Measurements from ENCODE around the gene GLUL.
"Not testable (repeated sequence)": the region's sequence is repeated elsewhere in the genome, so short reads cannot be mapped to it uniquely, and the experiment has no call there.

GLUL gene

GRCh38 chr1:182394055-182394775, 2.6 kb upstream of the GLUL start:
- DNase-seq (ENCODE audit: low read depth) = no peak

DNA sequence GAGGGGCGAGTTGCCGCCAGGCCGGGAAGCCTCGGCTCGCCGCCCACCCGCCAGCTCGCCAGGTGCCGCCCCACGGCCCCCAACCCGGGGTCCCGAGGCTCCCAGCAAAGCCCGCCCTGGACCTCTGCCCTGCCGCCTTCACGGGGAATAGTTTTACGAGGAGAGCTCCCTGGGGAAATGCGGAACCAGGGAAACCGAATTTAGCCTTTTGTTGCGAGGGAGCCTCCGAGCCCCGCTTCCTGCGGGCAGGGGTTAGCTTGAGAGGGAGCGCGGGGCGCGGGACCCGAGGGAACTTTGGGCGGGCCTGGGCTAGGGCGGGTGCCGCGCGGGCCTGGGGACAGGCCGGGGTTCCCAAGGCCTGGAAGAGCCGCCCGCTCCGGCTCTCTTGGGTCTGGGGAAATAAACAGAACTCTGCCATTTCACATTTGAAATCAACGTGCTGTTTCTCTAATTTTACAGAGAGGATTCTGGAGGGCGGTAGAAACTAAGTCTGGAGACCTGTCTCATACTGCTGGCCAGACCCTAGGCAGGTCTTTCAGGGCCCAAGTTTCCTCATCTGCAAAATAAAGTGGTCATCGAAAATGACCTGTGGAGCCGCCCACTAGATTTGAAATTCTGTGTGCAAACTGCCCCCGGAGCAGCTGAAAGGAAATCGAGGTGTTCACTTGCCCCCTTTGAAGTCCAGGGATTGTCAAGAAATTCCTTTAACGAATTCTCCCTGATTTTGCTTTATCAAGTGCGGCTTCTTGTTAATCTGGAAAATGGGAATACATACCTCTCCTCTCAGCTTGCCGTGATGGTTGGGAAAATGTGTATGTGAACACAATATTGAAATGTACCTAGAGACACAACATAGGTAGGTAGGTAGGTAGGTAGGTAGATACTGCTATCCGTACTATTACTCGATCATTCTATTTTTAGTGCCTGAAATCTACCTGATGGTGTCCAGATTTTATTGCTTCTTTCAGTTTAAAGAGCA, 749 bp upstream of the GLUL start:
- no peak for DNase-seq (ENCODE audit: low read depth)

GRCh38 chr1:182391028-182391361, 595 bp downstream of the GLUL start:
- no peak for DNase-seq (ENCODE audit: low read depth)

GRCh38 chr1:182389619-182390047, 2.0 kb downstream of the GLUL start:
- DNase-seq (ENCODE audit: low read depth) = no peak

- no peak for DNase-seq (ENCODE audit: low read depth)
These were observed 3.0 kb downstream of the GLUL start for GRCh38 chr1:182388392-182389134.

- DNase-seq (ENCODE audit: low read depth) = no peak
These were observed 4.0 kb downstream of the GLUL start for GRCh38 chr1:182387566-182387965.

GRCh38 chr1:182386980-182387379, 4.6 kb downstream of the GLUL start:
- DNase-seq (ENCODE audit: low read depth) = no peak

GRCh38 chr1:182385885-182386853, 5.4 kb downstream of the GLUL start:
- DNase-seq (ENCODE audit: low read depth) = no peak

DNA sequence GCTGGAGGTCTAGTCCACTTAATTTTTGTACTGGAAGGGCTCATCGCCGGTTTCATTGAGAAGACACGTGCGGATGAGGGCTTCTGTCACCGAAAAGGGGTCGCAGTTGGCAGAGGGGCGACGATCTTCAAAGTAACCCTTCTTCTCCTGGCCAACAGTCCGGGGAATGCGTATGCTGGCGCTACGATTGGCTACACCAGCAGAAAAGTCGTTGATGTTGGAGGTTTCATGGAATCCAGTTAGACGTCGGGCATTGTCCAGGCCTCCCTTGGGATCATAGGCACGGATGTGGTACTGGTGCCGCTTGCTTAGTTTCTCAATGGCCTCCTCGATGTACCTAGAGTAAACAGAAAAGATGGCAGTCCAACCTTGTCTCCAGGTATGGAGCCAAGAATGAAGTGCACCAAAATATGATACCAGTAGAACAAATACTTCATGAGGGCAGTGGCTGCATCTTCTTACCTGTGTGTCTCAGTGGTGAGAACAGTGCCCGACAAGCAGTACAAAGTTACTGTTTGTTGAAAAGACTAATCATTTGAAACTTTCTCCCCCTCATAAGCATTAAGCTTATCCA, 7.1 kb downstream of the GLUL start:
- no peak for DNase-seq (ENCODE audit: low read depth)

DNA sequence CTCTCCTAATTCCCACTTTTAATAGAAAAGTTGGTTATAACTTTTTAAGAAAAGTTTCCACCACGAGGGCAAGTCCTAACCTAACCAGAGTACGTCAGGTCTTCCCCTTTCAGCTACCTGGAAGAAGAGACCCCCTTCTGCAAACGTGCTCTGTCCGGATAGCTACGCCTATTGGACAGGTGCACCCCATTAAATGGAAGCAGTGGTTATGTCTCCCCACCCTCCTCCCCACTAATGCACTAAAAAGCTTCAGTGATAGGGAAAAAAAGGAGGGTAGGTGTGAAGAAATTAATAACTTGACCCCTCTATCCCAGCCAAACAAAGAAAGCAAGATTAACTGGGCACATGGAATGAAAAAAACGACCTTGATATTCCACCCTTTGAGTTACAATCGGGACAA, 7.7 kb downstream of the GLUL start:
- DNase-seq (ENCODE audit: low read depth) = no peak

DNA sequence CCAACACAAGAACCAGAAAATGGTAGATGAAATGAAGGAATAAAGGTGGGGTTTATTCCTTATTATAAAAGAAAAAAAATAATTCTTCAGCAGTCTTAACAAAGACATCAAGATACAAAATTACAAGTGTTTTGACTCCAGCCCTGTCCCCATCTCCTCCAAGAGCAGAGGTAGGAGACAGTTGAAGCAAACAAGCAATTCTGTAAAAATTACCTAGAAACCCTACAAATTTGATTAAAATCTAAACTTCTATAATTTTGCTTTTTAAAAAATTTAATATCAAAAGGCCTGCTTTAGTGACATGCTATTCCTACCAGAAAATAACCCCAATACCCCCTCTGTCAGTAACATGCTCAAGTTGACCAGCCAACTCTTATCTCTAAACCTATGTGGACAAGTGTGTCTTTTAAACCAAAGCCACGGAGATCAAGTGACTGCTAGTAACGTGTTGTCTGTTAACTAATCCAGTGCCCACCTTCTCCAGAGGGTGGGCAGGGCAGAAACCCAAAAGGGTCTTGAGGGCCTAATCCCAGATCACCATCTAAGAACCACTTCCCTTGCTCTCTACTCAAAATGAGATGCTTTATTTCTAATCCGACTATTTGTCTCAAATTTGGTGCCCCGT, 8.4 kb downstream of the GLUL start:
- DNase-seq (ENCODE audit: low read depth) = no peak

DNA sequence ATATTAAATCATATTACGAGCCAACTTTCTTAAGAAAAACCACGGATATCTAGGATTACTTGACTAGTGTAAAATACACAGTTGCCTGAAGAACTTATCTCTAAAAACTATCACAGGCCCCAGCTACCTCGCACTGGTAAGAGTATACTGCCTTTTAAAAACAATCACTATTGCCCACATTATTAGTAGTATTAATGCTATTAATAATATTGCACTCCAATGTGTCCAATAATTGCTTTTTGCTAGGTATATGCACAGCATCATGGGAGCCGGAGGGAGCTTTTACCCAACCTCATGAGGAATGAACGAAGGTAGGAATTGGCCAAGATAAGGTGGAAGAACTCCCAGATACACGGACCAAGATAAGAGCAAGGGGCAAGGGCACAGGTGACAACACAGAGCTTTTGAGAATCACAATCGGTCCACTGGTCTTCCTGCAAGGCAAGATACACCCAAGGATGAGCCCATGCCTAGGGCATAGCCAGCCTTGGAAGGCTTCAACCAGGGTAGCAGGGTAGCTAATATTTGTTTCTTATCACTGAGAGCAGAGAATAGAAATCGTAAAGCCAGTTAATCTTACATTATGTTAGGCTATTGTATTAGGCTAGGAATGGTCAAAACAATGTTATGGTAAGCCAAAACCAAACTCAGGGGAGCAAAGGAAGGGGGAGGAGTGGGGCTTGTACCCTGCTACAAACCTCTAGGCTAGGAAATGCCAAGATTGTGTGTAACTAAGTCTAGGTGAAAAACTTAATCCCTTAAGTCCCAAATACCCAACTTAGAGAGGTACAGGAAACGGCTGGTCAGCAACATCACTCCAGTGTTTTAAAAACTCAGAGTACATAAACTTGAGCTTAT, 9.4 kb downstream of the GLUL start:
- no peak for DNase-seq (ENCODE audit: low read depth)

DNA sequence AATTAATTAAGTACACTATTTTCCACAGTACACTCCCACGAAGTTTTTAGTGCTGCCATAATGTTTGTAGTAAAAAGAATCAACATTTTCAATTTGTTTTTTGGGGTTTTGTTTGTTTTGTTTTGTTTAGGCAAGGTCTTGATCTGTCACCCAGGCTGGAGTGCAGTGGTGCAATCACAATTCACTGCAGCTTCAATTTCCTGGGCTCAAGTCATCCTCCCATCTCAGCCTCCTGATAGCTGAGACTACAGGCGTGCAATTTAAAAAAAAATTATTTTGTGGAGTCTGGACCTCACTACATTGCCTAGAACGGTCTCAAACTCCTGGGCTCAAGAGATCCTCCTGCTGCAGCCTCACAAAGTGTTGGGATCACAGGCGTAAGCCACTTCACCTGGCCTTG, 11.4 kb downstream of the GLUL start:
- no peak for DNase-seq (ENCODE audit: low read depth)

- not testable (repeated sequence) for DNase-seq (ENCODE audit: low read depth)
These were observed 11.8 kb downstream of the GLUL start for GRCh38 chr1:182379781-182380180.

DNA sequence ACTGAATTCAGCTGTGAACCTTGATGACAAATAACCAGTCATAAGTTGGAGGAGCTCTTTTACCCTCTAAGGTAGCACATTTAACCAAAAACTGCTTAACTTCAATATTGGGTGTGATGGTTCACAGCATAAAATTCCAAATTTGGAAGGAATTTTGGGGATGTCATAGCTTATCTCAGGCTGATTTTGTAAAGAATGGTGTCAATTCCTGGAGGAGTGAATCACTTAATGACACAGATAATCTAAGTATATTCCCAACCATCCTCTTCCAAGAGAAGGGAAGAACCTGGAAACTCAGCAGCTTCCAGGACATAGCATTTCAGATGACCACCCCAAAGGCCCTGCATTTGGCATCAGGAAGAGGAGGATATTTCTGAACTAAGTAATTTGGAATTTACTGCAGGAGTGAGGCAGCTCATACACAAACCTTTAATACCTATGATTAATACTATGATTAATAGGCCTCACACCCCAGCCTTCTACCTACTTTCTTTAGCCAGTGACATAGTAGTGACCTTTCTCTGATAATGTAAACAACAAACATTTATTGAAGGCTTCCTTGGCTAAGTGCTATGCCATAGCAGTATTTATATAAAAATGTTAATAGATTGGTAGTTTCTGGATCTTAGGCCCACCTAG, 14.5 kb downstream of the GLUL start:
- no peak for DNase-seq (ENCODE audit: low read depth)

DNA sequence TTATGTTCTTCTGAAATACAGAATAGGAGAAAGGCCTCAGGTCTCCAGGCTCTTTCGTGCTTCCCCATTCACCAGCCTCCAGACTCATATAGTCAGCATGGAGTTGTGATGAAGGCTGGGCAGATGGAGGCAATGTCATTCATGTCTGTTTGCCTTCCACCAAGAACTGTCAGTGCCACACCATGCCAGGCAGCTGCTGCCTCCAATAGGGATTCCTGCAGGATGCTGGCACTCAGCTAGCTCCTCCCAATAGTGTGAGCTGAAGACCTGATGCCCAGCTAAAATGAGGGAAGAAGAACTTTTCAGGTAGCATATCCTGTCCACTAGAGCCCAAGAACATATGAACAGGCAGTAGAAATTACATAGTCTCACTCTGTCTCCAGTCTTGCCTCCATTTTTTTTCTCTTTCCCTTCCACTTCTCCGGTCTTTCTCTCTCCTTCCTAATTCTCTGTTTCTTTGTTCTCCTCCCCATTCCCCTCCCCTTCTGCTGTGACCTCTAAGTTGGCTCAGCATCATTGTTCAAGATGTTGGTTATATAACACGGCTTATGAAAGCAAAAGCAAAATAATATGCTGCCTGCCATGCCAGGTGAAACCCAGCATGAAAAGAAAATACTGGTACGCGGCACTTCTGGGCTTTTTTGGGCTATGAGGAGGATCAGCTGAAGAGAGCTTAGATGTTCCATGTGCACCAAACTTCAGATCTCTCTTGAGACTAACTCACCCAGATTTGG, 17.3 kb downstream of the GLUL start:
- no peak for DNase-seq (ENCODE audit: low read depth)

DNA sequence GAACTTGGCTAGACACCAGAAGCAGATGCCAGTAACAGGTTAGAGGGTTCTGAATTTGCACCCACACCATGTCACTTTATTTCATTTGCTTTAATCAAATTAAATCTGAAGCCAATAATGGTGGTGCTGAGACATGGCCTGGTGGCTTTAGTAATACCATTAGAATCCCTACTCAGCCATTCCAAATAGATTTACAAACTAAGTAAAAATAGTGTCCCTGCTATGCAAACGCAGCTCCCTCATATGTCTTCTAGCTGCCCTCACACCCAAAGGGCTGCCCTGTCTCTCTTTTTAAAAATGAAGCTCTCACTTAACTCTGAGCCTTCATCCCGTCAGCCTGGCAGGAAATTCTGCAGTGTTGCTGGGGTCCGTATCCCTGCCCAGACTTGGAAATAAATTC, 21.1 kb downstream of the GLUL start:
- DNase-seq (ENCODE audit: low read depth) = no peak

- no peak for DNase-seq (ENCODE audit: low read depth)
These were observed 22.7 kb downstream of the GLUL start for GRCh38 chr1:182368903-182369302.

All from activated T-helper 1 cell treated with Interleukin-2 at 50 U/mL for 16 hours (primary cell).